ENCODE measurements around the gene CPED1. TPM values are rescaled to one million over a fixed set of nuclear protein-coding genes. Genes with fewer than 3 reads are reported as not detected.

The CPED1 gene
- total RNA-seq, 1 donor from 2014 or later: 33.8 TPM

DNA sequence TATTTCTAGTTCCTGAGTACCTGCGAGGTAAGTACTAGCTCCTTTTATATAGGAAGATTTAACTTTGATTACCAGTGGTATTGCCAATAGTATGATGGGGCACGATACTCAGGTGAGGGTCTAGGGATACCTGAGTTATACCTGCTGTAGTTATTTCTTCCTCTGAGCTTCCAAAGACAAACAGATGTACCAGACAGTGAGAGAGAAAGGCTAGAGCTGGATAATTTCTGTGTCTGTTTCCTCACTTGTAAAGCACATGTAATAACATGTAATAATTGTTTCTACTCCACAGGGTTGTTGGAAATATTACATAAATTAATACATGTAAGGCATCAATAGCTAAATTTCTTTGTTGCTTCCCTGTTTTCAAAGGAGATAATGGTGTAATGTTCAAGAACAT is 53.7 kb downstream of the CPED1 start:
- intact Hi-C loops (cut with micrococcal nuclease): no loop called here
- peak overlapping the region; percentile 78 for H3K27ac ChIP-seq (replicated peaks)
- no peaks in the 10 kb centered on the region for H3K27me3 ChIP-seq (ENCODE audit: low read depth)
- DNase-seq: no peak
- H3K4me3 ChIP-seq: no peak overlapping the region
- H3K4me1 ChIP-seq: peaks cover 60% of the 10 kb centered on the region
- TF ChIP-seq, protein P1, sequence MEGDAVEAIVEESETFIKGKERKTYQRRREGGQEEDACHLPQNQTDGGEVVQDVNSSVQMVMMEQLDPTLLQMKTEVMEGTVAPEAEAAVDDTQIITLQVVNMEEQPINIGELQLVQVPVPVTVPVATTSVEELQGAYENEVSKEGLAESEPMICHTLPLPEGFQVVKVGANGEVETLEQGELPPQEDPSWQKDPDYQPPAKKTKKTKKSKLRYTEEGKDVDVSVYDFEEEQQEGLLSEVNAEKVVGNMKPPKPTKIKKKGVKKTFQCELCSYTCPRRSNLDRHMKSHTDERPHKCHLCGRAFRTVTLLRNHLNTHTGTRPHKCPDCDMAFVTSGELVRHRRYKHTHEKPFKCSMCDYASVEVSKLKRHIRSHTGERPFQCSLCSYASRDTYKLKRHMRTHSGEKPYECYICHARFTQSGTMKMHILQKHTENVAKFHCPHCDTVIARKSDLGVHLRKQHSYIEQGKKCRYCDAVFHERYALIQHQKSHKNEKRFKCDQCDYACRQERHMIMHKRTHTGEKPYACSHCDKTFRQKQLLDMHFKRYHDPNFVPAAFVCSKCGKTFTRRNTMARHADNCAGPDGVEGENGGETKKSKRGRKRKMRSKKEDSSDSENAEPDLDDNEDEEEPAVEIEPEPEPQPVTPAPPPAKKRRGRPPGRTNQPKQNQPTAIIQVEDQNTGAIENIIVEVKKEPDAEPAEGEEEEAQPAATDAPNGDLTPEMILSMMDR (IDR thresholded peaks at IDR 0.05; ENCODE audit: borderline replicate concordance): no peak
- peaks cover 4% of the 10 kb centered on the region for H3K36me3 ChIP-seq
- H3K9me3 ChIP-seq (replicated peaks): peaks cover 3% of the 10 kb centered on the region

DNA sequence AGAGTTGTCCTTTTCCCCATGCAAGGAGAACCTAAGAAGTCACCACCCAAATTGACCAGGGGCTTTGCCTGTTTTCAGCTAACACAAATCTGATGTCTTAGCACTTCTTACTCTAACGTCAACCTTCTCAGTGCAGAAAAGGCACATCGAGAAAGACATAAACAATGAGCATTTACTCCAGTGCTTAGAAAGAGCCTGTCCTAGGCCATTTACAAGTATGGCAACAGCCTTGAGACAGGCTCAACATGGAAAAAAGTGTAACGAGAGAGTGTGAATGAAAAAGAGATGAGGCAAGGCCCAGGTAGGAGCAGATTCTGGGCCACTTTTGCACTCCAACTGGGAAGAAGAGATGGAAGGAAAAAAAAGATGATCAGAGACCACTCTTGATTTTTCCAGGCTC is 54.4 kb downstream of the CPED1 start:
- intact Hi-C loops (cut with micrococcal nuclease): no loop called here
- no peak for DNase-seq
- TF ChIP-seq, protein P1 (IDR thresholded peaks at IDR 0.05; ENCODE audit: borderline replicate concordance): no peak
- no peaks in the 10 kb centered on the region for H3K9me3 ChIP-seq (replicated peaks)
- no peak overlapping the region for H3K4me3 ChIP-seq
- peaks cover 60% of the 10 kb centered on the region for H3K4me1 ChIP-seq
- no peaks in the 10 kb centered on the region for H3K27me3 ChIP-seq (ENCODE audit: low read depth)
- peak overlapping the region; percentile 78 for H3K27ac ChIP-seq (replicated peaks)
- peaks cover 11% of the 10 kb centered on the region for H3K36me3 ChIP-seq

DNA sequence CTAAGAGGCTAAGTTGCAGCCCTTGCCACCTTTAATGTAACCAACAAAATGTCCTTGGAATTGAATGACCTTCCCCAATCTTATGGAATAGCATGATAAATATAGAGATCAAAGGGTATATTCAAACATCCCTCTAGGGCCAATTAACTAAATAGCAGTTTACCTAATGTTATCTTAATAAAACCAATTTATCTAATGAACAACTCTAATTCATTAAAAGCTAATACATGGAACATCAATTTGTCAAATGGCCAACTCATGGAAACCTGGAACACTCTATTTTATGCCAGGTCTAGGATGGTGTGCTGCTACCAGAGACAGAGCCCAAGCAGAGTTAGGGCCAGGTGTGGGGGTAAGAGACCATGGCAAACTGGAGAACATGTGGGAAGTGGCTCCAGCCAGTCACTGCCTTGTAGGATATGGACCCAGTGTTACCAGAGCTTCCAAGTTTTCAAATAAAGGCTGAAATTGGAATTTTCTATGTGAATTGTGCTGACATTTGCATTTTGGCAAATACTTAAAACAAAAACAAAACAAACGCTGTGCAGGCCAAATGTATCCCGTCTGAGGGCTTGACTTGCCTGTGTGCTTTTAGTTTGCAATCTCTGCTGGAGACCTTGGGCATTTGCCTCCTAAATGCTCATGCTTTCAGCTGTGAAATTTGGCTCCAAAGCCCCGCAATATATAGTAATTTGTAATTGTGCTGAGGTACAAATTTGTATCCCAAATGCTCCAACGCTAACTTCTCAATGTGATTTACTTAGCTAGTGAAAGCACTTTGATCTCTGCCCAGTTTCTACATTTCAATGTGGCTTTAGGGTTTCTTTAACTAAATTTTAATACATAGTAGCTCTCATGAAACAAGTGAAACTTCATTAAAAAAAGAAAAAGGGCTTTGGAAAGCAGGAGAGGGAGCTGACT is 55.1 kb downstream of the CPED1 start:
- DNase-seq: no peak
- TF ChIP-seq, protein P1 (IDR thresholded peaks at IDR 0.05; ENCODE audit: borderline replicate concordance): no peak
- H3K27me3 ChIP-seq (ENCODE audit: low read depth): no peaks in the 10 kb centered on the region
- H3K4me3 ChIP-seq: no peak overlapping the region
- peaks cover 18% of the 10 kb centered on the region for H3K36me3 ChIP-seq
- H3K27ac ChIP-seq (replicated peaks): peak overlapping the region; percentile 78
- intact Hi-C loops (cut with micrococcal nuclease): no loop called here
- peaks cover 55% of the 10 kb centered on the region for H3K4me1 ChIP-seq
- H3K9me3 ChIP-seq (replicated peaks): no peaks in the 10 kb centered on the region

DNA sequence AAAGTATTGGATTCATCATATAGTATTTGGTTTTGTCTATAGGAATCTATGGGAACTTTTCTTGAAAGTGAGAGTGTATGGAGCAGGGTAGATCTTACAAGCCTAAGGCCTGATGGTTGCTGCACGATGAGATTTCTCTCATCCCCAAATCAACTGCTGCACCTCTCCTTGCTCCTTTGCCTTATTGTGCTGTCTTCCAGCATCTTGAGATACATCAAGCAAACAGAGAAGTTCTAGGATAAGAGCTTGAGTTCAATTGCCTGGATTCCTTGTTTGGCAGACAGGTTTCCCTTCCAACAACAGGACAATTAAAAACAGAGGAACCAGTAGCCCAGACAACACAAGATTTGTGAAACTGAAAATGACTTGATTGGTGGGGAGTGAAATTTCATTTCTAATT is 56.6 kb downstream of the CPED1 start:
- TF ChIP-seq, protein P1 (IDR thresholded peaks at IDR 0.05; ENCODE audit: borderline replicate concordance): no peak
- intact Hi-C loops (cut with micrococcal nuclease): no loop called here
- Histone ChIP-seq H3K4me3 (no peak overlapping the region), H3K36me3 (peaks cover 20% of the 10 kb centered on the region), H3K27ac (replicated peaks) (peak overlapping the region; percentile 7), H3K9me3 (replicated peaks) (no peaks in the 10 kb centered on the region), H3K4me1 (peaks cover 52% of the 10 kb centered on the region), H3K27me3 (ENCODE audit: low read depth) (no peaks in the 10 kb centered on the region)
- no peak for DNase-seq

DNA sequence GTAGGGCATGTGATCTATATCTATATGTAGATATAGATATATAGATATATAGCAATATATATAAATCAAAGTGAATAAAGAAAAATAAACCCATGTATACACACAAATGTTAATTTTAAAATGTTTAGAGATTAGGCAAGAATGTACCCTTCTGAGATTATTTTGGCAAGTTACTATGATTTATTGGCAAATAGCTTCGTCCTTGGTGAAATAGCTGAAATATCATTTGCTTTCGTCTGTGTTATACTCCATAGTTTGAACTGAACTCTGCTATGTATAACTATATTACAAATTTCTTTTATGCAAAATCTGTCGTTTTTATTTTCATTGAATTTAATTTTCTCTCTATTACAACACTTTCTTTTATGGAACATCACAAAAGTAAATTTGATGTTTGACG is 57.5 kb downstream of the CPED1 start:
- TF ChIP-seq, protein P1 (IDR thresholded peaks at IDR 0.05; ENCODE audit: borderline replicate concordance): no peak
- H3K9me3 ChIP-seq (replicated peaks): no peaks in the 10 kb centered on the region
- DNase-seq: no peak
- H3K27ac ChIP-seq (replicated peaks): no peak overlapping the region
- H3K36me3 ChIP-seq: peaks cover 20% of the 10 kb centered on the region
- H3K4me3 ChIP-seq: no peak overlapping the region
- H3K27me3 ChIP-seq (ENCODE audit: low read depth): no peaks in the 10 kb centered on the region
- intact Hi-C loops (cut with micrococcal nuclease): no loop called here
- peaks cover 49% of the 10 kb centered on the region for H3K4me1 ChIP-seq
